Psoas muscle (tissue), 8 donors: Measurements from ENCODE around the gene DEPDC5. TPM values are rescaled to one million over a fixed set of nuclear protein-coding genes. Genes with fewer than 3 reads are reported as not detected.

ENCODE experiments used
- ATAC-seq, 4 donors: fragments of 200-7000 bp; cut with Tn5 transposase; one replicate each; pipeline ENCODE4 v1.9.1; 2020; ENCODE audit warnings: moderate library complexity in 3 of 4, mild to moderate bottlenecking in 2 of 4
- DNase-seq, 2 donors: peaks; one replicate each; pipeline ENCODE4 v3.0.0-alpha.2; 2020
- H3K27ac ChIP-seq: fragments of 200-600 bp; one replicate; pipeline ENCODE4 v1.8.0; 2022
- H3K27me3 ChIP-seq, 3 donors: fragments of 200-600 bp in 1 of 3; one replicate each; pipeline versions ENCODE4 v1.6.1 to v1.8.0; 2013 to 2022; ENCODE audit warnings: low read length in 2 of 3, mild to moderate bottlenecking in 2 of 3, moderate library complexity in 1 of 3; ENCODE audit not compliant: insufficient read depth in 3 of 3
- H3K36me3 ChIP-seq, 2 donors: fragments of 200-600 bp in 1 of 2; one replicate each; pipeline versions ENCODE4 v1.6.1 to v1.8.0; 2013 to 2022; ENCODE audit warnings: low read depth in 1 of 2, mild to moderate bottlenecking in 1 of 2, moderate library complexity in 1 of 2; ENCODE audit not compliant: insufficient read depth in 1 of 2
- H3K4me1 ChIP-seq: fragments of 200-600 bp; one replicate; pipeline ENCODE4 v1.8.0; 2022
- H3K4me3 ChIP-seq: fragments of 200-600 bp; one replicate; pipeline ENCODE4 v1.8.0; 2022; ENCODE audit warnings: mild to moderate bottlenecking
- H3K9me3 ChIP-seq: fragments of 200-600 bp; one replicate; pipeline ENCODE4 v1.8.0; 2022
- CTCF ChIP-seq: fragments of 200-600 bp; IDR thresholded peaks from one replicate; pipeline ENCODE4 v1.8.0; 2022; ENCODE audit warnings: antibody characterized with exemption
- WGBS, 3 donors: extraction: QIAGEN DNeasy Blood & Tissue Kit; methylation state at CpG; one replicate each; pipeline versions ENCODE4 v1.1.6 to v1.1.7; 2013; 5-methylcytosine and 5-hydroxymethylcytosine counted together
- intact Hi-C, 2 donors: fragments of 100-400 bp; cut with DNase I; formaldehyde crosslinking; loops; one replicate each; pipeline versions ENCODE4 v1.11.0 to v1.14.2; 2022
- polyA plus RNA-seq, 3 donors: library from polyadenylated mRNA; stranded (reverse); fragments of 200-250 nt; gene quantifications; one replicate each; pipeline ENCODE4 v1.2.3, GENCODE V29; 2013
- total RNA-seq, 4 donors: library from RNA; stranded (reverse); fragmentation: NEBNext Ultra II Directional in 2 of 4; extraction: Animal tissue kit (Norgen Biotek cat#: 25700) in 2 of 4; gene quantifications; one replicate each; pipeline versions ENCODE4 v1.2.1 to v1.2.4, GENCODE V29; 2021 to 2023
- donor health status: healthy with polysubstance abuse.
- donor health status: DM: no; HTN: no; CAD: no; lungs with moderate emphysema.
- donor health status: Bipolar disorder and iron deficiency.
- donor health status: healthy.
- donor health status: DM: yes; HTN: yes; CAD: no.
- donor health status: DM: no; HTN: no; CAD: no.
- donor health status: DM: no; HTN: no; CAD: no.
- donor health status: DM: yes; HTN: yes; CAD: no.

The DEPDC5 gene
- total and polyA plus RNA-seq, 7 donors, result 6.3 to 15.6 (median 9.1) TPM

- intact Hi-C loops, result no loop called here
- Histone ChIP-seq H3K27me3 (no peaks in the 10 kb centered on the region), H3K4me1 (no peaks in the 10 kb centered on the region), H3K27ac (no peak overlapping the region), H3K4me3 (no peak overlapping the region), H3K9me3 (no peaks in the 10 kb centered on the region), H3K36me3 (peaks cover 0 to 21% of the 10 kb centered on the region in 2 donors)
- TF ChIP-seq CTCF, result no peak
- no peak for ATAC-seq
- no peak for DNase-seq
- 87 to 99% (median 96%) methylated on average over 3 of the region's 3 CpGs for WGBS, 3 donors
Measured at GRCh38 chr22:31867386-31868153, 113.8 kb downstream of the DEPDC5 start.

- Histone ChIP-seq H3K9me3 (no peaks in the 10 kb centered on the region), H3K4me3 (no peak overlapping the region), H3K4me1 (no peaks in the 10 kb centered on the region), H3K27ac (no peak overlapping the region), H3K36me3 (peaks cover 0 to 21% of the 10 kb centered on the region in 2 donors), H3K27me3 (no peaks in the 10 kb centered on the region)
- 73 to 84% (median 83%) methylated on average over 5 of the region's 5 CpGs for WGBS, 3 donors
- TF ChIP-seq CTCF, result no peak
- no peak for ATAC-seq
- DNase-seq, result no peak
- intact Hi-C loops, result no loop called here
Measured at GRCh38 chr22:31869739-31870138, 115.9 kb downstream of the DEPDC5 start.

GRCh38 chr22:31870890-31871289, 117.1 kb downstream of the DEPDC5 start:
- Histone ChIP-seq H3K27me3 (no peaks in the 10 kb centered on the region), H3K4me3 (no peak overlapping the region), H3K27ac (no peak overlapping the region), H3K36me3 (peaks cover 2 to 25% of the 10 kb centered on the region in 2 donors), H3K4me1 (no peaks in the 10 kb centered on the region), H3K9me3 (no peaks in the 10 kb centered on the region)
- no peak for ATAC-seq
- intact Hi-C loops, result no loop called here
- no peak for TF ChIP-seq CTCF
- WGBS, 3 donors, result 88 to 91% (median 89%) methylated on average over 6 of the region's 6 CpGs
- no peak for DNase-seq

GRCh38 chr22:31871480-31871879, 117.7 kb downstream of the DEPDC5 start:
- Histone ChIP-seq H3K36me3 (peaks cover 2 to 31% of the 10 kb centered on the region in 2 donors), H3K4me3 (no peak overlapping the region), H3K4me1 (no peaks in the 10 kb centered on the region), H3K9me3 (no peaks in the 10 kb centered on the region), H3K27ac (no peak overlapping the region), H3K27me3 (no peaks in the 10 kb centered on the region)
- intact Hi-C loops, result no loop called here
- DNase-seq (no peak), ATAC-seq (no peak)
- 88 to 94% (median 93%) methylated on average over 4 of the region's 4 CpGs for WGBS, 3 donors
- TF ChIP-seq CTCF, result no peak

GRCh38 chr22:31872209-31872608, 118.4 kb downstream of the DEPDC5 start:
- Histone ChIP-seq H3K9me3 (no peaks in the 10 kb centered on the region), H3K4me3 (no peak overlapping the region), H3K27ac (no peak overlapping the region), H3K27me3 (no peaks in the 10 kb centered on the region), H3K4me1 (no peaks in the 10 kb centered on the region), H3K36me3 (peaks cover 2 to 36% of the 10 kb centered on the region in 2 donors)
- TF ChIP-seq CTCF, result peak; percentile 7
- no peak for DNase-seq
- ATAC-seq, result no peak
- intact Hi-C loops, result no loop called here
- WGBS, 3 donors, result 63 to 74% (median 67%) methylated on average over 4 of the region's 4 CpGs
